ENCODE results near the gene MGMT.

DNA sequence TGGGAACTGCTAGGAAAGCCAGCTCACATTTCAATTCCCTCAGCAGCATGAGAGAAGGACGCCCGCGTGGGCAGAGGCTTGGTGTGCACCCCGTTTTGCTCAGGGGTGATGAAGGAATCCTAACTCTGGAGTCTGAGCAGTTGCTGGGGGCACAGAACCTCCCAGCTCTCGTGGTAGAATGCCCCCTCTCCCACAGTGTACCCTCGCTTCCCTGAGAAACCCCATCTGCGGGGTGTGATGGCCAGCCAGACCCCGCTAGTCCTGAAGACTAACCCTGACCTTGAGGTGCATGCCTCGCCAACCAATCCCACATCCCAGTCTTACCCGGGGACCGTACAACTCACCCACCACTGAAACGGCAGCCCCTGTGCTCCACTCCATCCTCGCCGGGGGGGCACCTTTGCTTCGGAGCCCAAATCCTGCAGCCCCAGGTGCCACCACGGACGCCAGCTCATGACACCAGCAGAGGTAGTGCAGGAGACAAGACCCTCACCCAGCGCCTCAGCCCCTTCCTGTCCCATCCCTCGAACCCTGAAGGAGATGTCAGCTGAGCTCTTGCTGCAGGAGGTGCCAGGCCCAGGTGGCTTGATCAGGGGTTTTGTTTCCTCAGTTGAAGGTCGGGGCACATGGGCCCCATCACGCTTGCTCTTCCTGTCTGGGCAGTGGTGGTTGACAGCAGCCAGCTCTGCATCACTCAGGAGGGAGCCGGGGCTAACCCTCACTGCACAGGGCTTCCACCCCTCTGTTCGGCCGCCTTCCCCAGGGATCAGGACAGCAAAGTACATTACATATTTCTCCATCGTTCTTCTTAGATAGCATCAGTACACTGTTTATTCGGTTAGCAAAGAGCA, 236.5 kb downstream of the MGMT start:
- TF ChIP-seq, protein P1, sequence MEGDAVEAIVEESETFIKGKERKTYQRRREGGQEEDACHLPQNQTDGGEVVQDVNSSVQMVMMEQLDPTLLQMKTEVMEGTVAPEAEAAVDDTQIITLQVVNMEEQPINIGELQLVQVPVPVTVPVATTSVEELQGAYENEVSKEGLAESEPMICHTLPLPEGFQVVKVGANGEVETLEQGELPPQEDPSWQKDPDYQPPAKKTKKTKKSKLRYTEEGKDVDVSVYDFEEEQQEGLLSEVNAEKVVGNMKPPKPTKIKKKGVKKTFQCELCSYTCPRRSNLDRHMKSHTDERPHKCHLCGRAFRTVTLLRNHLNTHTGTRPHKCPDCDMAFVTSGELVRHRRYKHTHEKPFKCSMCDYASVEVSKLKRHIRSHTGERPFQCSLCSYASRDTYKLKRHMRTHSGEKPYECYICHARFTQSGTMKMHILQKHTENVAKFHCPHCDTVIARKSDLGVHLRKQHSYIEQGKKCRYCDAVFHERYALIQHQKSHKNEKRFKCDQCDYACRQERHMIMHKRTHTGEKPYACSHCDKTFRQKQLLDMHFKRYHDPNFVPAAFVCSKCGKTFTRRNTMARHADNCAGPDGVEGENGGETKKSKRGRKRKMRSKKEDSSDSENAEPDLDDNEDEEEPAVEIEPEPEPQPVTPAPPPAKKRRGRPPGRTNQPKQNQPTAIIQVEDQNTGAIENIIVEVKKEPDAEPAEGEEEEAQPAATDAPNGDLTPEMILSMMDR (IDR thresholded peaks at IDR 0.05 in 2 of 3, conservative IDR thresholded peaks at IDR 0.05 in 1 of 3; ENCODE audit: borderline replicate concordance in 1 of 3, insufficient read depth in 1 of 3, low read depth in 2 of 3, low read length in 2 of 3): no peak
- TF ChIP-seq JUND (IDR thresholded peaks at IDR 0.05) (no peak), SP1 (IDR thresholded peaks at IDR 0.05; ENCODE audit: low read depth) (no peak), ZFX (IDR thresholded peaks at IDR 0.05) (no peak), RAD21 (IDR thresholded peaks at IDR 0.05; ENCODE audit: low read depth) (no peak)
